Muscle layer of colon (tissue), 2 donors: ENCODE results near the gene OSTN.
"Not testable (repeated sequence)": the region's sequence is repeated elsewhere in the genome, so short reads cannot be mapped to it uniquely, and the experiment has no call there.

Experiments
- H3K27ac ChIP-seq: one replicate; pipeline ENCODE4 v1.7.0; 2013; ENCODE audit warnings: low read depth, mild to moderate bottlenecking, low read length, moderate library complexity
- H3K27me3 ChIP-seq, 2 donors: one replicate each; pipeline ENCODE4 v1.7.0; 2013; ENCODE audit warnings: low read length in 2 of 2, mild to moderate bottlenecking in 2 of 2; ENCODE audit not compliant: insufficient read depth in 2 of 2, control insufficient read depth in 1 of 2
- H3K36me3 ChIP-seq: one replicate; pipeline ENCODE4 v1.7.0; 2013; ENCODE audit warnings: mild to moderate bottlenecking, low read length; ENCODE audit not compliant: insufficient read depth
- H3K4me1 ChIP-seq: one replicate; pipeline ENCODE4 v1.7.0; 2013; ENCODE audit warnings: mild to moderate bottlenecking, low read length; ENCODE audit not compliant: insufficient read depth
- H3K4me3 ChIP-seq, 2 donors: one replicate each; pipeline ENCODE4 v1.7.0; 2013; ENCODE audit warnings: low read length in 2 of 2, low read depth in 1 of 2, mild to moderate bottlenecking in 1 of 2, moderate library complexity in 1 of 2
- H3K9ac ChIP-seq: one replicate; pipeline ENCODE4 v1.7.0; 2013; ENCODE audit warnings: low read length
- H3K9me3 ChIP-seq: one replicate; pipeline ENCODE4 v1.7.0; 2013; ENCODE audit warnings: mild to moderate bottlenecking, low read length
- donor health status: abdominal sarcoma.
- donor health status: Adenocarcinoma of cecum.

The OSTN gene

GRCh38 chr3:191188246-191188645 is 10.8 kb upstream of the OSTN start:
- H3K36me3 ChIP-seq, H3K9ac ChIP-seq: not testable (repeated sequence)

GRCh38 chr3:191192270-191192669 is 6.8 kb upstream of the OSTN start:
- H3K4me1 ChIP-seq, H3K9ac ChIP-seq, H3K4me3 ChIP-seq: not testable (repeated sequence)

More at GRCh38 chr3:191188246-191188645, 10.8 kb upstream of the OSTN start:
- not testable (repeated sequence) for H3K4me1 ChIP-seq, H3K9me3 ChIP-seq, H3K4me3 ChIP-seq, H3K27ac ChIP-seq, H3K27me3 ChIP-seq

GRCh38 chr3:191192941-191193340 is 6.1 kb upstream of the OSTN start:
- H3K4me1 ChIP-seq, result no peaks in the 10 kb centered on the region
- no peak overlapping the region for H3K27ac ChIP-seq
- H3K36me3 ChIP-seq, result no peaks in the 10 kb centered on the region
- no peak overlapping the region for H3K9ac ChIP-seq
- no peaks in the 10 kb centered on the region for H3K9me3 ChIP-seq
- H3K4me3 ChIP-seq, result no peak overlapping the region
- H3K27me3 ChIP-seq, result no peaks in the 10 kb centered on the region

More at GRCh38 chr3:191192270-191192669, 6.8 kb upstream of the OSTN start:
- H3K27ac ChIP-seq, H3K36me3 ChIP-seq, H3K9me3 ChIP-seq, H3K27me3 ChIP-seq: not testable (repeated sequence)

- H3K36me3 ChIP-seq, result no peaks in the 10 kb centered on the region
- no peak overlapping the region for H3K27ac ChIP-seq
- H3K9me3 ChIP-seq, result no peaks in the 10 kb centered on the region
- H3K4me3 ChIP-seq, result no peak overlapping the region
- H3K27me3 ChIP-seq, result no peaks in the 10 kb centered on the region
- no peak overlapping the region for H3K9ac ChIP-seq
- no peaks in the 10 kb centered on the region for H3K4me1 ChIP-seq
Measured at GRCh38 chr3:191197761-191198306, 1.2 kb upstream of the OSTN start.

- no peak overlapping the region for H3K27ac ChIP-seq
- H3K9ac ChIP-seq, result no peak overlapping the region
- H3K4me3 ChIP-seq, result no peak overlapping the region
- H3K4me1 ChIP-seq, result no peaks in the 10 kb centered on the region
- no peaks in the 10 kb centered on the region for H3K36me3 ChIP-seq
- H3K9me3 ChIP-seq, result no peaks in the 10 kb centered on the region
- no peaks in the 10 kb centered on the region for H3K27me3 ChIP-seq
Measured at GRCh38 chr3:191198480-191198879, 561 bp upstream of the OSTN start.

GRCh38 chr3:191210032-191210431 is 11.0 kb downstream of the OSTN start:
- H3K4me3 ChIP-seq, result no peak overlapping the region
- H3K27ac ChIP-seq, result no peak overlapping the region
- no peaks in the 10 kb centered on the region for H3K4me1 ChIP-seq
- no peaks in the 10 kb centered on the region for H3K36me3 ChIP-seq
- no peaks in the 10 kb centered on the region for H3K27me3 ChIP-seq
- no peaks in the 10 kb centered on the region for H3K9me3 ChIP-seq
- no peak overlapping the region for H3K9ac ChIP-seq

GRCh38 chr3:191216510-191216909 is 17.5 kb downstream of the OSTN start:
- no peaks in the 10 kb centered on the region for H3K9me3 ChIP-seq
- no peak overlapping the region for H3K27ac ChIP-seq
- no peaks in the 10 kb centered on the region for H3K27me3 ChIP-seq
- no peaks in the 10 kb centered on the region for H3K36me3 ChIP-seq
- H3K4me3 ChIP-seq, result no peak overlapping the region
- no peak overlapping the region for H3K9ac ChIP-seq
- no peaks in the 10 kb centered on the region for H3K4me1 ChIP-seq

GRCh38 chr3:191217301-191217700 is 18.3 kb downstream of the OSTN start:
- Histone ChIP-seq H3K36me3 (no peaks in the 10 kb centered on the region), H3K4me3 (no peak overlapping the region), H3K9me3 (no peaks in the 10 kb centered on the region), H3K4me1 (no peaks in the 10 kb centered on the region), H3K9ac (no peak overlapping the region), H3K27ac (no peak overlapping the region), H3K27me3 (no peaks in the 10 kb centered on the region)

- no peaks in the 10 kb centered on the region for H3K4me1 ChIP-seq
- H3K27me3 ChIP-seq, result no peaks in the 10 kb centered on the region
Measured at GRCh38 chr3:191220908-191221307, 21.9 kb downstream of the OSTN start.

GRCh38 chr3:191221638-191222037 is 22.6 kb downstream of the OSTN start:
- no peak overlapping the region for H3K27ac ChIP-seq
- no peaks in the 10 kb centered on the region for H3K4me1 ChIP-seq
- H3K36me3 ChIP-seq, result no peaks in the 10 kb centered on the region
- H3K9me3 ChIP-seq, result no peaks in the 10 kb centered on the region
- H3K9ac ChIP-seq, result no peak overlapping the region
- no peaks in the 10 kb centered on the region for H3K27me3 ChIP-seq
- H3K4me3 ChIP-seq, result no peak overlapping the region

More at GRCh38 chr3:191220908-191221307, 21.9 kb downstream of the OSTN start:
- no peak overlapping the region for H3K9ac ChIP-seq
- no peak overlapping the region for H3K4me3 ChIP-seq
- no peaks in the 10 kb centered on the region for H3K36me3 ChIP-seq
- H3K27ac ChIP-seq, result no peak overlapping the region
- no peaks in the 10 kb centered on the region for H3K9me3 ChIP-seq

GRCh38 chr3:191227541-191227940 is 28.5 kb downstream of the OSTN start:
- H3K9me3 ChIP-seq, result no peaks in the 10 kb centered on the region
- no peaks in the 10 kb centered on the region for H3K36me3 ChIP-seq
- H3K9ac ChIP-seq, result no peak overlapping the region
- no peak overlapping the region for H3K4me3 ChIP-seq
- H3K27me3 ChIP-seq, result no peaks in the 10 kb centered on the region
- no peaks in the 10 kb centered on the region for H3K4me1 ChIP-seq
- H3K27ac ChIP-seq, result no peak overlapping the region

- Histone ChIP-seq H3K9me3 (no peaks in the 10 kb centered on the region), H3K4me3 (no peak overlapping the region), H3K36me3 (no peaks in the 10 kb centered on the region), H3K4me1 (no peaks in the 10 kb centered on the region), H3K27ac (no peak overlapping the region), H3K27me3 (no peaks in the 10 kb centered on the region), H3K9ac (no peak overlapping the region)
Measured at GRCh38 chr3:191234216-191234615, 35.2 kb downstream of the OSTN start.
